Measurements from ENCODE around the gene HPGD.

GRCh38 chr4:174505007-174505406, 17.3 kb downstream of the HPGD start:
- TF ChIP-seq, protein P1, sequence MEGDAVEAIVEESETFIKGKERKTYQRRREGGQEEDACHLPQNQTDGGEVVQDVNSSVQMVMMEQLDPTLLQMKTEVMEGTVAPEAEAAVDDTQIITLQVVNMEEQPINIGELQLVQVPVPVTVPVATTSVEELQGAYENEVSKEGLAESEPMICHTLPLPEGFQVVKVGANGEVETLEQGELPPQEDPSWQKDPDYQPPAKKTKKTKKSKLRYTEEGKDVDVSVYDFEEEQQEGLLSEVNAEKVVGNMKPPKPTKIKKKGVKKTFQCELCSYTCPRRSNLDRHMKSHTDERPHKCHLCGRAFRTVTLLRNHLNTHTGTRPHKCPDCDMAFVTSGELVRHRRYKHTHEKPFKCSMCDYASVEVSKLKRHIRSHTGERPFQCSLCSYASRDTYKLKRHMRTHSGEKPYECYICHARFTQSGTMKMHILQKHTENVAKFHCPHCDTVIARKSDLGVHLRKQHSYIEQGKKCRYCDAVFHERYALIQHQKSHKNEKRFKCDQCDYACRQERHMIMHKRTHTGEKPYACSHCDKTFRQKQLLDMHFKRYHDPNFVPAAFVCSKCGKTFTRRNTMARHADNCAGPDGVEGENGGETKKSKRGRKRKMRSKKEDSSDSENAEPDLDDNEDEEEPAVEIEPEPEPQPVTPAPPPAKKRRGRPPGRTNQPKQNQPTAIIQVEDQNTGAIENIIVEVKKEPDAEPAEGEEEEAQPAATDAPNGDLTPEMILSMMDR (IDR thresholded peaks at IDR 0.05), result no peak
- TF ChIP-seq POLR2A (IDR thresholded peaks at IDR 0.05), result no peak

All from tibial nerve (tissue), 3 donors.